Activated naive CD4-positive, alpha-beta T cell treated with anti-CD3 and anti-CD28 coated beads, Interleukin-2, amount 50 U/mL, for 24 hours (primary cell): ENCODE measurements around the gene SERINC2.

Source experiments
- H3K27ac Mint-ChIP-seq: one replicate; pipeline ENCODE4 v1.8.0; 2021; ENCODE audit warnings: mild to moderate bottlenecking, mixed read lengths
- H3K27me3 Mint-ChIP-seq: one replicate; pipeline ENCODE4 v1.8.0; 2021; ENCODE audit warnings: mixed read lengths
- H3K36me3 Mint-ChIP-seq: one replicate; pipeline ENCODE4 v1.8.0; 2021; ENCODE audit warnings: mixed read lengths
- H3K4me1 Mint-ChIP-seq: one replicate; pipeline ENCODE4 v1.8.0; 2021; ENCODE audit warnings: mixed read lengths
- H3K4me3 Mint-ChIP-seq: one replicate; pipeline ENCODE4 v1.8.0; 2021; ENCODE audit warnings: mild to moderate bottlenecking, mixed read lengths
- H3K9me3 Mint-ChIP-seq: one replicate; pipeline ENCODE4 v1.8.0; 2021; ENCODE audit warnings: mixed read lengths

Gene SERINC2

DNA sequence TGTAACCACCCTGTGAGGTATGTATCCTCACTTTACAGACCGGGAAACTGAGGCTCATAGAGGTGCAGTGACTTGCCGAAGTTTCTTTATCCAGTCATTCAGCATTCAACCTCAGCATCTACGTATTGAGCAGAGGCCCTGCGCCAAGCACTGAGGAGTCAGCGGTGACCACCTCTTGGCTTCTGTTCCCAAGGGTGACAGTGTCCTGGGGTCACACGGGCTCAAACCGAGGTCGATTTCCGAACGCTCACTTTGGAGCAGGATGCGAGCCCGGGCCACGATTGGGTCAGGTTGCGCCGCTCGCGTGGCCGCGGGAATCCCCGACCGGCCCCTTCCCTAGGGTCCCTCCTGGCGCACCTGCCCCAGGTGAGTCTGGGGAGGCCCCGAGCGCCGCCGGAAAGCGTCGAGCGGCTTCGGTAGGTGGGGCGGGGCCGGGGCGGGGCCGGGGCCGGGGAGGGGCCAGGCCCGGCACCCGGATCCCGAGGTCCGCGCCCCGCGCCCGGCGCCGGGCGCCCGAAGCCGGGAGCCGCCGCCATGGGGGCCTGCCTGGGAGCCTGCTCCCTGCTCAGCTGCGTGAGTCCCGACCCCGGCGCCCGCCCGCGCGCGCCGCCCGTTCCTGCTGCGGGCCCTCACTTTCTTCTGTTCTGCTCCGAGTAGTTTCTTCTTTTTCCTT lies at the start of gene SERINC2:
TSS of gene SERINC2 (plus strand) at position 482 of the 673 bp plus-strand sequence. CDS start at position 535, 53 bp downstream.
- Mint-ChIP-seq H3K4me1 (peaks cover 9% of the 10 kb centered on the region), H3K27ac (no peak within 1 kb of the TSS), H3K36me3 (no peaks in the 10 kb centered on the region), H3K9me3 (no peaks in the 10 kb centered on the region), H3K27me3 (peaks cover 49% of the 10 kb centered on the region), H3K4me3 (peak within 1 kb of the TSS; percentile 83)

- Mint-ChIP-seq H3K36me3 (peaks cover 13% of the 10 kb centered on the region), H3K4me1 (no peaks in the 10 kb centered on the region), H3K9me3 (no peaks in the 10 kb centered on the region)
Observed at GRCh38 chr1:31364561-31365250, 48.3 kb upstream of the SERINC2 start.

GRCh38 chr1:31366796-31367195 lies 46.2 kb upstream of the SERINC2 start:
- Mint-ChIP-seq H3K4me3 (no peak overlapping the region), H3K9me3 (no peaks in the 10 kb centered on the region), H3K36me3 (peaks cover 10% of the 10 kb centered on the region), H3K27ac (no peak overlapping the region), H3K27me3 (no peaks in the 10 kb centered on the region), H3K4me1 (no peaks in the 10 kb centered on the region)

More at GRCh38 chr1:31364561-31365250, 48.3 kb upstream of the SERINC2 start:
- H3K4me3 Mint-ChIP-seq, result no peak overlapping the region
- H3K27ac Mint-ChIP-seq, result no peak overlapping the region
- no peaks in the 10 kb centered on the region for H3K27me3 Mint-ChIP-seq

GRCh38 chr1:31368611-31369107 lies 44.4 kb upstream of the SERINC2 start:
- no peak overlapping the region for H3K27ac Mint-ChIP-seq
- H3K36me3 Mint-ChIP-seq, result peaks cover 10% of the 10 kb centered on the region
- H3K4me1 Mint-ChIP-seq, result peaks cover 11% of the 10 kb centered on the region

DNA sequence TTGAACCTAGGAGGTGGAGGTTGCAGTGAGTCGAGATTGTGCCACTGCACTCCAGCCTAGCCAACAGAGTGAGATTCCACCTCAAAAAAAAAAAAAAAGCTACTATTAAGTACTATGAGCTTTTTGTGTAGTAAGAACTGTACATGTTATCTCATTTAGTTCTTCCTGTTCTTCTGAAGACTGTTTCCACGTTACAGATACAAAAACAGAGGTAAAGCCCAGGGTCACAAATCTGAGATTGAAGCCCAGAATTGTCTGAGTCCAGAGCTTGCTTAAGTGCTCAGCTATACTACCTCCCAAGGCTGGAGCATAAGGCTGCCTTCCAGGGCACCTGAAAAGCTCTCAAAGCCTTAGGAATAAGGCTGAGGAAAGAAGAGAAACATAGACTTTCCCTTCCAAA lies 43.0 kb upstream of the SERINC2 start:
- Mint-ChIP-seq H3K36me3 (peaks cover 4% of the 10 kb centered on the region), H3K27ac (no peak overlapping the region), H3K4me3 (no peak overlapping the region), H3K27me3 (no peaks in the 10 kb centered on the region), H3K9me3 (no peaks in the 10 kb centered on the region), H3K4me1 (peaks cover 15% of the 10 kb centered on the region)

More at GRCh38 chr1:31368611-31369107, 44.4 kb upstream of the SERINC2 start:
- Mint-ChIP-seq H3K27me3 (no peaks in the 10 kb centered on the region), H3K9me3 (no peaks in the 10 kb centered on the region), H3K4me3 (no peak overlapping the region)

DNA sequence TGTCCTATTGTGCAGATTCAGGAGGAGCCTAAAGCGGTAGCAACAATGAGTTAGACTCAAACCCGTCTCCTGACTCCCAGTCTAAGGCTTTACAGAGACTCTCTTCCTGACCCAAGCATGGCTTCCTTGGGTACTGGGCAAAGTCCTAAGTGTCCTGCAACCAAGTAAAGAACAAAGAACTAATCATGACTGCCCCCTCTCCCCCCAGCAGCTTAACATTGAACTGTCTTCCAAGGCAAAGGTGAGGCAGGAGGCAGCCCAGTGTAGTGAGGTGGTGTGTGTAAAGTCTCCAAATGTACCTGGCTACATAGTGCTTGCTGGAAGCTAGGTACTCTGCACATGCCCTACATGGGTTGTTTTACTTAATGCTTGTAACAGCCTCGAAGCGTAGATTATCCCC lies 42.4 kb upstream of the SERINC2 start:
- Mint-ChIP-seq H3K4me1 (peaks cover 15% of the 10 kb centered on the region), H3K4me3 (no peak overlapping the region), H3K27me3 (no peaks in the 10 kb centered on the region), H3K36me3 (peaks cover 3% of the 10 kb centered on the region), H3K27ac (peak overlapping the region; percentile 3), H3K9me3 (no peaks in the 10 kb centered on the region)

GRCh38 chr1:31371121-31371959 lies 41.7 kb upstream of the SERINC2 start:
- Mint-ChIP-seq H3K27ac (no peak overlapping the region), H3K27me3 (no peaks in the 10 kb centered on the region), H3K36me3 (no peaks in the 10 kb centered on the region), H3K9me3 (no peaks in the 10 kb centered on the region), H3K4me3 (no peak overlapping the region), H3K4me1 (peaks cover 15% of the 10 kb centered on the region)

GRCh38 chr1:31372051-31372450 lies 41.0 kb upstream of the SERINC2 start:
- H3K4me3 Mint-ChIP-seq, result no peak overlapping the region
- no peak overlapping the region for H3K27ac Mint-ChIP-seq
- H3K4me1 Mint-ChIP-seq, result peaks cover 15% of the 10 kb centered on the region
- no peaks in the 10 kb centered on the region for H3K36me3 Mint-ChIP-seq
- H3K27me3 Mint-ChIP-seq, result no peaks in the 10 kb centered on the region
- no peaks in the 10 kb centered on the region for H3K9me3 Mint-ChIP-seq

DNA sequence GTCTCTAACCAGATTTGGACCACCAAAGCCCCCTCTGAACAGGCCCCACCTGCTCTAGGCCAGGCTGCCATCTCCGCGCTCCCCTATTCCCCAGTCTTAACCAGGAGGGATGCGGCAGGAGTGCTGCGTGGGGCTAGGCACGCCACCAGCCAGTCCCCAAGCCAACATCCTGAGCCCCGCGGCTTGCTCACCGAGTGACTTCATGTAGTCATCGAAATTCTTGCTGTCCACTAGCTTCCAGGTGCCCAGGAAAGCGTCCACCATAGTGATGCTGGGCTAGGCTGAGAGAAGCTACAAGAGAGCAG lies 40.3 kb upstream of the SERINC2 start:
- H3K27ac Mint-ChIP-seq, result no peak overlapping the region
- peak overlapping the region; percentile 27 for H3K4me3 Mint-ChIP-seq
- H3K9me3 Mint-ChIP-seq, result no peaks in the 10 kb centered on the region
- no peaks in the 10 kb centered on the region for H3K27me3 Mint-ChIP-seq
- no peaks in the 10 kb centered on the region for H3K36me3 Mint-ChIP-seq
- peaks cover 15% of the 10 kb centered on the region for H3K4me1 Mint-ChIP-seq

DNA sequence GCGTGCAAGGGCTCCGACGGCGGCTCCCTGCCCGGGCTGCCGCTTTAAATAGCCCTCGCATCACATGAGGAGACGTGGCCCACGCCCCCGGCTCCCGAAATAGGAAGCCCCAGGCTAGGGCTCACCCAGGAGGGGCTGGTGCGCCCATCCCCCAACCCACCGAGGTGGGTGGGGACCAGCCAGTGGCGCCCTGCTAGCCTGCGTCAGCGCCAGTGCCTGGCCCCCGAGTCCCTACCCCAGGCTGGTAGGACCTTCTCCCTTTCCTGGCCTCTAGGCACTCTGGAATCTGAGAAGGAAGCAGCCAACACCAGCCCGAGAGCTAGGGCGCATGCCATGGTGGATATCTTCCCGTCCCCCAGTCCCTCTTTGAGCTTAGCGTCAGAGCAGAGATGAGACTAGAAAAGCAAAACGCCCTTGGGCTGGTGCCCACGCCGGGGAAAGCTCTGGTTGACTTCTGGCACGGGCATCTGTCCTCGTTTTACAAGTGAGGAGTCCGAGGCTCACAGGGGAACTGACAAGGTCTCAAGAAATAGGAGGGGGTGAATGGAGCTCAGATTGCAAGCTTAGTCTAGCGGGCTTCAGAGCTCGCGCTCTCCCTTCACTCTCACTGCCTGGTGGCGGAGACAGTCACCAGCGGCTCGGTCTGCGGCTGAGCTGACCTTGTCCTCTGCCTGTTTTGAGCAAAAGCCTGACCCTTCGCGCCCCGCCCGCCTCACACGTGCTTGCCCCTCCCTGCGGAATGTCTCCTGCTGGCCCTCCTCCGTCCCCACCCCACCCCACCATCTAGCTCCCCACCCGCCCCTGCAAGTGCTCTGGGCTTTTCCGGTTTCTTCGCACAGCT lies 39.7 kb upstream of the SERINC2 start, which contains the start of gene FABP3:
TSS of gene FABP3 (minus strand) at position 21 of the 841 bp plus-strand sequence. CDS start 62 bp downstream, outside the sequence.
- Mint-ChIP-seq H3K4me1 (peaks cover 15% of the 10 kb centered on the region), H3K27me3 (no peaks in the 10 kb centered on the region), H3K27ac (peak within 1 kb of the TSS; percentile 3), H3K9me3 (no peaks in the 10 kb centered on the region), H3K36me3 (no peaks in the 10 kb centered on the region), H3K4me3 (peak within 1 kb of the TSS; percentile 81)

GRCh38 chr1:31373897-31374486 lies 39.0 kb upstream of the SERINC2 start:
- H3K4me1 Mint-ChIP-seq, result peaks cover 15% of the 10 kb centered on the region
- H3K36me3 Mint-ChIP-seq, result no peaks in the 10 kb centered on the region
- H3K9me3 Mint-ChIP-seq, result no peaks in the 10 kb centered on the region
- H3K4me3 Mint-ChIP-seq, result peak overlapping the region; percentile 81
- H3K27me3 Mint-ChIP-seq, result no peaks in the 10 kb centered on the region
- peak overlapping the region; percentile 3 for H3K27ac Mint-ChIP-seq

DNA sequence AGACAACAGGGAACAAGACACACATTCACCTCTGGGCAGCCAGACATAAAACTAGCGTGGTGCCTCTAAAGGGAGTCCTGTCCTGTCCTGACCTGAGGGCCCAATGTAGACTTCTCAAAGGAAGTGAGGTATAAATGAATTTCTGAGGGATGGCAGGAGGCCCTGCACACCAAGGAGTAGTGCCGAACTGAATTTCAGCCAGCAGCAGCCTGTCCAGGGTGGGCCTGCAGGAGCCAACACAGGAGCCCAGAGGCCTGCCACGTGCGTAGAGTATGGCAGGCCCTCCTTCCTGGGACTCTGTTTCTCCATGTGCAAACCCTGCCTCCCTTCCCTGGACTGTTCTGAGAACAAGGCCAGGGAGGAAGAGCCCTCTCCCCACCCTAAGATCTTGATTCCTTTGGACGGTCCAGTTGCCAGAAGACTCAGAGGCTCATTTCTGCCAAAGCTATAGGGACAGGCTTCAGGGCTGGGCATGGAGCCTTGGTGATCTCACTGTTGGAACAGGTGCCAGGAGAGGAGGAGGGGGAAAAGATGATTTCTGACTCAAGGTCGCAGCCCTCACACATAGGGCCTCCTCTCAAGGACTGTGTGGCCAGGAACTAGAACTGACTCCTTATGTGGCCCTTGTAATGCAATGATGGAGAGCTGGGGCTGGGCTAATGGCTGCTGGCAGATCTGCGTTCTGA lies 38.4 kb upstream of the SERINC2 start:
- H3K27ac Mint-ChIP-seq, result no peak overlapping the region
- peaks cover 15% of the 10 kb centered on the region for H3K4me1 Mint-ChIP-seq
- H3K36me3 Mint-ChIP-seq, result no peaks in the 10 kb centered on the region
- no peaks in the 10 kb centered on the region for H3K9me3 Mint-ChIP-seq
- peak overlapping the region; percentile 81 for H3K4me3 Mint-ChIP-seq
- no peaks in the 10 kb centered on the region for H3K27me3 Mint-ChIP-seq

GRCh38 chr1:31376375-31377134 lies 36.5 kb upstream of the SERINC2 start:
- no peaks in the 10 kb centered on the region for H3K9me3 Mint-ChIP-seq
- peaks cover 15% of the 10 kb centered on the region for H3K4me1 Mint-ChIP-seq
- no peaks in the 10 kb centered on the region for H3K36me3 Mint-ChIP-seq
- H3K27me3 Mint-ChIP-seq, result peaks cover 2% of the 10 kb centered on the region
- H3K27ac Mint-ChIP-seq, result no peak overlapping the region
- no peak overlapping the region for H3K4me3 Mint-ChIP-seq
